ENCODE data around the gene NVL.

Gene NVL

DNA sequence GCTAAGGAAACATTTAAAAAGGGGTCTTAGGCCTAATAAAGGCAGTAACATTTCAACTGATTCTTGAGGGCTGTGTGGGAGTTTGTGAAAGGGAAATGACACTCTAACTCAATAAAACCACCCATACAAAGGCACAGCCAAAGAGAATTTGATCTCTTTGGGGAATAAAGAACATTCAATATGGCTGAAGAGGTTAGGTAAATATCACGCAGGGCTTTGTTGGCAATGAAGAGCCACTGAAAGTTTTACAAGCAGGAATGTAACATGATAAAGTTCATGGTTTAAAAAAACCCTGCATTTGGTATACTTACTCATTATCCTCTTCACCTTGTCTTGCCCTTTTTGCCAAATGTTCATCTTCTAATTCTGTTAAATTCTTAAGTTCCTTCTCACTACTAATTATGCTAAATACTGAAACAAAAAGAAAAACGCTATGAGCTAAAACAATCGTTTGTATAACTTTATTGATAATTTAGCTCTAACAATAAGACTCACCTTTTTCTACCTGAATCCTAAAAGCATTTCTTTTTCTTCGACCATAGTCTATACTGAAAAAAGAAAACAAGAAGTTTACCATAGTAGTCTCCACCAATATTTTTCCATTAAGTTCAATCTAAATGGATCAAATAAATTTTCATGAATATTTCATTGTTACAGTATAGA is 12.5 kb downstream of the NVL start (continued):
- TF ChIP-seq, protein P1, sequence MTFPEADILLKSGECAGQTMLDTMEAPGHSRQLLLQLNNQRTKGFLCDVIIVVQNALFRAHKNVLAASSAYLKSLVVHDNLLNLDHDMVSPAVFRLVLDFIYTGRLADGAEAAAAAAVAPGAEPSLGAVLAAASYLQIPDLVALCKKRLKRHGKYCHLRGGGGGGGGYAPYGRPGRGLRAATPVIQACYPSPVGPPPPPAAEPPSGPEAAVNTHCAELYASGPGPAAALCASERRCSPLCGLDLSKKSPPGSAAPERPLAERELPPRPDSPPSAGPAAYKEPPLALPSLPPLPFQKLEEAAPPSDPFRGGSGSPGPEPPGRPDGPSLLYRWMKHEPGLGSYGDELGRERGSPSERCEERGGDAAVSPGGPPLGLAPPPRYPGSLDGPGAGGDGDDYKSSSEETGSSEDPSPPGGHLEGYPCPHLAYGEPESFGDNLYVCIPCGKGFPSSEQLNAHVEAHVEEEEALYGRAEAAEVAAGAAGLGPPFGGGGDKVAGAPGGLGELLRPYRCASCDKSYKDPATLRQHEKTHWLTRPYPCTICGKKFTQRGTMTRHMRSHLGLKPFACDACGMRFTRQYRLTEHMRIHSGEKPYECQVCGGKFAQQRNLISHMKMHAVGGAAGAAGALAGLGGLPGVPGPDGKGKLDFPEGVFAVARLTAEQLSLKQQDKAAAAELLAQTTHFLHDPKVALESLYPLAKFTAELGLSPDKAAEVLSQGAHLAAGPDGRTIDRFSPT (tag by site-specific recombination; IDR thresholded peaks at IDR 0.05) = no peak
- TF ChIP-seq TSHZ1 (tag by site-specific recombination; IDR thresholded peaks at IDR 0.05; ENCODE audit: borderline replicate concordance) (peak; percentile 98), ZNF148 (tag by site-specific recombination; IDR thresholded peaks at IDR 0.05; ENCODE audit: borderline replicate concordance) (no peak), ZNF785 (tag by site-specific recombination; IDR thresholded peaks at IDR 0.05) (no peak), SP7 (tag by site-specific recombination; IDR thresholded peaks at IDR 0.05) (peak; percentile 97), ZNF335 (tag by site-specific recombination; conservative IDR thresholded peaks at IDR 0.05) (no peak), ZBTB1 (tag by site-specific recombination; IDR thresholded peaks at IDR 0.05) (peak; percentile 73), ZNF398 (tag by site-specific recombination; IDR thresholded peaks at IDR 0.05) (no peak), KLF10 (tag by site-specific recombination; IDR thresholded peaks at IDR 0.05) (0 out of 2 replicates have a peak, but pooled peaks have one; percentile 29), ZNF202 (tag by site-specific recombination; IDR thresholded peaks at IDR 0.05; ENCODE audit: borderline replicate concordance) (no peak), ZNF341 (tag by site-specific recombination; IDR thresholded peaks at IDR 0.05; ENCODE audit: low read depth) (peak; percentile 55; the same call in 1 of the 2 replicates), PRDM6 (tag by site-specific recombination; IDR thresholded peaks at IDR 0.05) (peak; percentile 99), ZNF777 (tag by site-specific recombination; IDR thresholded peaks at IDR 0.05; ENCODE audit: borderline replicate concordance) (no peak), ZSCAN30 (tag by site-specific recombination; IDR thresholded peaks at IDR 0.05) (peak; percentile 98), ZNF433 (tag by site-specific recombination; IDR thresholded peaks at IDR 0.05; ENCODE audit: low read depth) (no peak)
- TF ChIP-seq, protein P2, sequence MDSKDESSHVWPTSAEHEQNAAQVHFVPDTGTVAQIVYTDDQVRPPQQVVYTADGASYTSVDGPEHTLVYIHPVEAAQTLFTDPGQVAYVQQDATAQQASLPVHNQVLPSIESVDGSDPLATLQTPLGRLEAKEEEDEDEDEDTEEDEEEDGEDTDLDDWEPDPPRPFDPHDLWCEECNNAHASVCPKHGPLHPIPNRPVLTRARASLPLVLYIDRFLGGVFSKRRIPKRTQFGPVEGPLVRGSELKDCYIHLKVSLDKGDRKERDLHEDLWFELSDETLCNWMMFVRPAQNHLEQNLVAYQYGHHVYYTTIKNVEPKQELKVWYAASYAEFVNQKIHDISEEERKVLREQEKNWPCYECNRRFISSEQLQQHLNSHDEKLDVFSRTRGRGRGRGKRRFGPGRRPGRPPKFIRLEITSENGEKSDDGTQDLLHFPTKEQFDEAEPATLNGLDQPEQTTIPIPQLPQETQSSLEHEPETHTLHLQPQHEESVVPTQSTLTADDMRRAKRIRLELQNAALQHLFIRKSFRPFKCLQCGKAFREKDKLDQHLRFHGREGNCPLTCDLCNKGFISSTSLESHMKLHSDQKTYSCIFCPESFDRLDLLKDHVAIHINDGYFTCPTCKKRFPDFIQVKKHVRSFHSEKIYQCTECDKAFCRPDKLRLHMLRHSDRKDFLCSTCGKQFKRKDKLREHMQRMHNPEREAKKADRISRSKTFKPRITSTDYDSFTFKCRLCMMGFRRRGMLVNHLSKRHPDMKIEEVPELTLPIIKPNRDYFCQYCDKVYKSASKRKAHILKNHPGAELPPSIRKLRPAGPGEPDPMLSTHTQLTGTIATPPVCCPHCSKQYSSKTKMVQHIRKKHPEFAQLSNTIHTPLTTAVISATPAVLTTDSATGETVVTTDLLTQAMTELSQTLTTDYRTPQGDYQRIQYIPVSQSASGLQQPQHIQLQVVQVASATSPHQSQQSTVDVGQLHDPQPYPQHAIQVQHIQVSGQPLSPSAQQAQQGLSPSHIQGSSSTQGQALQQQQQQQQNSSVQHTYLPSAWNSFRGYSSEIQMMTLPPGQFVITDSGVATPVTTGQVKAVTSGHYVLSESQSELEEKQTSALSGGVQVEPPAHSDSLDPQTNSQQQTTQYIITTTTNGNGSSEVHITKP (tag by site-specific recombination; IDR thresholded peaks at IDR 0.05) = peak; percentile 45; the same call in 1 of the 2 replicates
- TF ChIP-seq, protein P3, sequence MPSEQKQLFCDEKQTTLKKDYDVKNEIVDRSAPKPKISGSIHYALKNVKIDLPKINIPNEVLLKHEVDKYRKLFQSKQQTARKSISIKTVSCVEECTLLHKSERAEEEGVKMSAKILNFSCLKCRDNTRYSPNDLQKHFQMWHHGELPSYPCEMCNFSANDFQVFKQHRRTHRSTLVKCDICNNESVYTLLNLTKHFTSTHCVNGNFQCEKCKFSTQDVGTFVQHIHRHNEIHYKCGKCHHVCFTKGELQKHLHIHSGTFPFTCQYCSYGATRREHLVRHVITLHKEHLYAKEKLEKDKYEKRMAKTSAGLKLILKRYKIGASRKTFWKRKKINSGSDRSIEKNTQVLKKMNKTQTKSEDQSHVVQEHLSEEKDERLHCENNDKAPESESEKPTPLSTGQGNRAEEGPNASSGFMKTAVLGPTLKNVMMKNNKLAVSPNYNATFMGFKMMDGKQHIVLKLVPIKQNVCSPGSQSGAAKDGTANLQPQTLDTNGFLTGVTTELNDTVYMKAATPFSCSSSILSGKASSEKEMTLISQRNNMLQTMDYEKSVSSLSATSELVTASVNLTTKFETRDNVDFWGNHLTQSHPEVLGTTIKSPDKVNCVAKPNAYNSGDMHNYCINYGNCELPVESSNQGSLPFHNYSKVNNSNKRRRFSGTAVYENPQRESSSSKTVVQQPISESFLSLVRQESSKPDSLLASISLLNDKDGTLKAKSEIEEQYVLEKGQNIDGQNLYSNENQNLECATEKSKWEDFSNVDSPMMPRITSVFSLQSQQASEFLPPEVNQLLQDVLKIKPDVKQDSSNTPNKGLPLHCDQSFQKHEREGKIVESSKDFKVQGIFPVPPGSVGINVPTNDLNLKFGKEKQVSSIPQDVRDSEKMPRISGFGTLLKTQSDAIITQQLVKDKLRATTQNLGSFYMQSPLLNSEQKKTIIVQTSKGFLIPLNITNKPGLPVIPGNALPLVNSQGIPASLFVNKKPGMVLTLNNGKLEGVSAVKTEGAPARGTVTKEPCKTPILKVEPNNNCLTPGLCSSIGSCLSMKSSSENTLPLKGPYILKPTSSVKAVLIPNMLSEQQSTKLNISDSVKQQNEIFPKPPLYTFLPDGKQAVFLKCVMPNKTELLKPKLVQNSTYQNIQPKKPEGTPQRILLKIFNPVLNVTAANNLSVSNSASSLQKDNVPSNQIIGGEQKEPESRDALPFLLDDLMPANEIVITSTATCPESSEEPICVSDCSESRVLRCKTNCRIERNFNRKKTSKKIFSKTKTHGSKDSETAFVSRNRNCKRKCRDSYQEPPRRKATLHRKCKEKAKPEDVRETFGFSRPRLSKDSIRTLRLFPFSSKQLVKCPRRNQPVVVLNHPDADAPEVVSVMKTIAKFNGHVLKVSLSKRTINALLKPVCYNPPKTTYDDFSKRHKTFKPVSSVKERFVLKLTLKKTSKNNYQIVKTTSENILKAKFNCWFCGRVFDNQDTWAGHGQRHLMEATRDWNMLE (tag by site-specific recombination; conservative IDR thresholded peaks at IDR 0.05; ENCODE audit: low read depth) = no peak

Data from HEK293 (cell line).